GM19372 (cell line): ENCODE data around the gene TP53TG5.
A peak's percentile ranks its signal among the peaks of the same experiment; 100 is the strongest.

Source experiments
- ATAC-seq: cut with Tn5 transposase; IDR thresholded peaks from one replicate; pipeline ENCODE4 v1.9.1; 2021; ENCODE audit warnings: mild to moderate bottlenecking, low read depth, moderate library complexity; ENCODE audit not compliant: unreplicated experiment

TP53TG5 gene

GRCh38 chr20:45406260-45407066, 28.3 kb upstream of the TP53TG5 start:
- no peak for ATAC-seq

- no peak for ATAC-seq
Observed at GRCh38 chr20:45405571-45406259, 27.6 kb upstream of the TP53TG5 start.

GRCh38 chr20:45404438-45404837, 26.3 kb upstream of the TP53TG5 start:
- no peak for ATAC-seq

- no peak for ATAC-seq
Observed at GRCh38 chr20:45402946-45403345, 24.8 kb upstream of the TP53TG5 start.

GRCh38 chr20:45400346-45401031, 22.4 kb upstream of the TP53TG5 start:
- ATAC-seq, result no peak

- ATAC-seq, result no peak
Observed at GRCh38 chr20:45399018-45399417, 20.9 kb upstream of the TP53TG5 start.

GRCh38 chr20:45395114-45395415, 16.9 kb upstream of the TP53TG5 start:
- no peak for ATAC-seq

GRCh38 chr20:45394221-45395113, 16.3 kb upstream of the TP53TG5 start:
- ATAC-seq, result no peak

- no peak for ATAC-seq
Observed at GRCh38 chr20:45392733-45393132, 14.6 kb upstream of the TP53TG5 start.

GRCh38 chr20:45391559-45391958, 13.4 kb upstream of the TP53TG5 start:
- no peak for ATAC-seq

GRCh38 chr20:45390931-45391330, 12.8 kb upstream of the TP53TG5 start:
- no peak for ATAC-seq

- no peak for ATAC-seq
Observed at GRCh38 chr20:45387274-45387673, 9.1 kb upstream of the TP53TG5 start.

- ATAC-seq, result no peak
Observed at GRCh38 chr20:45377269-45377668, 856 bp downstream of the TP53TG5 start.

- ATAC-seq, result no peak
Observed at GRCh38 chr20:45374966-45375365, 3.2 kb downstream of the TP53TG5 start.

GRCh38 chr20:45374101-45374467, 4.0 kb downstream of the TP53TG5 start:
- ATAC-seq, result no peak

GRCh38 chr20:45373353-45374100, 4.6 kb downstream of the TP53TG5 start:
- peak; percentile 68 for ATAC-seq

- ATAC-seq, result no peak
Observed at GRCh38 chr20:45372646-45373352, 5.3 kb downstream of the TP53TG5 start.

- no peak for ATAC-seq
Observed at GRCh38 chr20:45372241-45372640, 5.9 kb downstream of the TP53TG5 start.

- ATAC-seq, result no peak
Observed at GRCh38 chr20:45370571-45371160, 7.5 kb downstream of the TP53TG5 start.
